HepG2 (cell line): ENCODE results near the gene GNB4.

Experiments used
- EED ChIP-seq: sonication (generic); formaldehyde crosslinking; IDR thresholded peaks from 2 replicates; pipeline ENCODE4 v1.5.0; 2020; ENCODE audit warnings: mild to moderate bottlenecking, missing genetic modification reagents
- FOXA1 ChIP-seq, 2 experiments: fragments of 450-650 bp in 1 of 2; sonication (generic) in 1 of 2; formaldehyde crosslinking in 1 of 2; IDR thresholded peaks; 2 replicates each; pipeline versions ENCODE4 v1.4.0 to v1.6.1; 2016 to 2020; ENCODE audit warnings: missing genetic modification reagents in 1 of 2
- GABPB1 ChIP-seq: IDR thresholded peaks from 2 replicates; pipeline ENCODE4 v1.6.1; 2016; ENCODE audit warnings: mild to moderate bottlenecking, missing genetic modification reagents, moderate library complexity, missing compliant biosample characterization
- HDAC2 ChIP-seq: sonication (generic); formaldehyde crosslinking; IDR thresholded peaks from 2 replicates; pipeline ENCODE4 v1.4.0; 2020; ENCODE audit warnings: missing genetic modification reagents
- RORA ChIP-seq: sonication (generic); formaldehyde crosslinking; IDR thresholded peaks from 2 replicates; pipeline ENCODE4 v1.5.0; 2020; ENCODE audit warnings: mild to moderate bottlenecking, missing genetic modification reagents, moderate library complexity
- USF2 ChIP-seq, 2 experiments: sonication (generic) in 1 of 2; formaldehyde crosslinking in 1 of 2; IDR thresholded peaks; 2 replicates each; pipeline versions ENCODE4 v1.5.1 to v1.6.1; 2011 to 2020; ENCODE audit warnings: borderline replicate concordance in 1 of 2, low read depth in 1 of 2, low read length in 1 of 2, mild to moderate bottlenecking in 1 of 2, missing genetic modification reagents in 1 of 2, moderate library complexity in 1 of 2
- ZNF124 ChIP-seq: sonication (generic); formaldehyde crosslinking; IDR thresholded peaks from 2 replicates; pipeline ENCODE4 v1.4.0; 2020; ENCODE audit warnings: missing genetic modification reagents
- ZNF143 ChIP-seq: sonication (generic); formaldehyde crosslinking; IDR thresholded peaks from 2 replicates; pipeline ENCODE4 v1.4.0; 2020; ENCODE audit warnings: missing genetic modification reagents
- ZNF24 ChIP-seq: fragments of 450-650 bp; IDR thresholded peaks from 2 replicates; pipeline ENCODE4 v1.6.1; 2017; ENCODE audit warnings: antibody characterized with exemption, mild to moderate bottlenecking
- ZNF430 ChIP-seq: sonication (generic); formaldehyde crosslinking; IDR thresholded peaks from 2 replicates; pipeline ENCODE4 v1.9.0; 2021; ENCODE audit warnings: mild to moderate bottlenecking, missing genetic modification reagents
- TF ChIP-seq, protein P1 (sequence below): sonication (generic); formaldehyde crosslinking; IDR thresholded peaks from 2 replicates; pipeline ENCODE4 v1.5.0; 2020; ENCODE audit warnings: missing genetic modification reagents
- TF ChIP-seq, protein P2 (sequence below): sonication (generic); formaldehyde crosslinking; IDR thresholded peaks from 2 replicates; pipeline ENCODE4 v1.5.0; 2020; ENCODE audit warnings: mild to moderate bottlenecking, missing genetic modification reagents, moderate library complexity

DNA sequence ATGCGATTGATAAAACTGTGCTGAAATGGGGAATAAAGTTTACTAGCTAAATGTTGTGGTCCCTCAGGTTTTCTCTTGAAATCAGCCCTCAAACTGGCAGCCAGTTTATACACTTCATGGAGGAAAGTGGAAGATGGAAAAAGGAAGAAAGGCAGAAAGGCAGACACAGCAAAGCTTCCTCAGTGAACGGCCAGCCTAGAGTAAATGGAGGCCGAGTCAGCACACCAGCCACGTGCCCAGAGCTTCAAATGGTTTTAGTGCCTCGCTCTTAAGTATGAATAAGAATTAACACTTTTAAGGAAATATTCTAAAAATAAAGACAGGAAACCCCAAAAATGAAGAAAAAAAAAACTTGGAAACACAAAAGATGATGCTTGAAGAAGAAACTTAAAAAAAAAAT is 48.3 kb downstream of the GNB4 start:
- TF ChIP-seq ZNF24 = no peak
- TF ChIP-seq, protein P1, sequence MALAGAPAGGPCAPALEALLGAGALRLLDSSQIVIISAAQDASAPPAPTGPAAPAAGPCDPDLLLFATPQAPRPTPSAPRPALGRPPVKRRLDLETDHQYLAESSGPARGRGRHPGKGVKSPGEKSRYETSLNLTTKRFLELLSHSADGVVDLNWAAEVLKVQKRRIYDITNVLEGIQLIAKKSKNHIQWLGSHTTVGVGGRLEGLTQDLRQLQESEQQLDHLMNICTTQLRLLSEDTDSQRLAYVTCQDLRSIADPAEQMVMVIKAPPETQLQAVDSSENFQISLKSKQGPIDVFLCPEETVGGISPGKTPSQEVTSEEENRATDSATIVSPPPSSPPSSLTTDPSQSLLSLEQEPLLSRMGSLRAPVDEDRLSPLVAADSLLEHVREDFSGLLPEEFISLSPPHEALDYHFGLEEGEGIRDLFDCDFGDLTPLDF (CRISPR knock-in tag) = no peak
- no peak for TF ChIP-seq EED
- no peak for TF ChIP-seq RORA (CRISPR knock-in tag)
- TF ChIP-seq, protein P2, sequence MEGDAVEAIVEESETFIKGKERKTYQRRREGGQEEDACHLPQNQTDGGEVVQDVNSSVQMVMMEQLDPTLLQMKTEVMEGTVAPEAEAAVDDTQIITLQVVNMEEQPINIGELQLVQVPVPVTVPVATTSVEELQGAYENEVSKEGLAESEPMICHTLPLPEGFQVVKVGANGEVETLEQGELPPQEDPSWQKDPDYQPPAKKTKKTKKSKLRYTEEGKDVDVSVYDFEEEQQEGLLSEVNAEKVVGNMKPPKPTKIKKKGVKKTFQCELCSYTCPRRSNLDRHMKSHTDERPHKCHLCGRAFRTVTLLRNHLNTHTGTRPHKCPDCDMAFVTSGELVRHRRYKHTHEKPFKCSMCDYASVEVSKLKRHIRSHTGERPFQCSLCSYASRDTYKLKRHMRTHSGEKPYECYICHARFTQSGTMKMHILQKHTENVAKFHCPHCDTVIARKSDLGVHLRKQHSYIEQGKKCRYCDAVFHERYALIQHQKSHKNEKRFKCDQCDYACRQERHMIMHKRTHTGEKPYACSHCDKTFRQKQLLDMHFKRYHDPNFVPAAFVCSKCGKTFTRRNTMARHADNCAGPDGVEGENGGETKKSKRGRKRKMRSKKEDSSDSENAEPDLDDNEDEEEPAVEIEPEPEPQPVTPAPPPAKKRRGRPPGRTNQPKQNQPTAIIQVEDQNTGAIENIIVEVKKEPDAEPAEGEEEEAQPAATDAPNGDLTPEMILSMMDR (CRISPR knock-in tag) = no peak
- TF ChIP-seq GABPB1 (CRISPR knock-in tag) = no peak
- TF ChIP-seq ZNF143 = no peak
- TF ChIP-seq HDAC2 (CRISPR knock-in tag) = no peak
- no peak for TF ChIP-seq FOXA1 (IDR thresholded peaks at IDR 0.05)
- no peak for TF ChIP-seq FOXA1 (CRISPR knock-in tag; IDR thresholded peaks at IDR 0.05)
- no peak for TF ChIP-seq USF2 (IDR thresholded peaks at IDR 0.05; ENCODE audit: low read depth, low read length)
- TF ChIP-seq USF2 (CRISPR knock-in tag; IDR thresholded peaks at IDR 0.05; ENCODE audit: borderline replicate concordance) = no peak
- no peak for TF ChIP-seq ZNF124 (CRISPR knock-in tag)
- TF ChIP-seq ZNF430 (CRISPR knock-in tag) = no peak
